Activated CD8-positive, alpha-beta T cell treated with anti-CD3 and anti-CD28 coated beads, Interleukin-2, amount 10 ng/mL, durations not matched to agents 7 days and 5 days (primary cell): ENCODE measurements around the gene L3HYPDH. TPM values are rescaled to one million over a fixed set of nuclear protein-coding genes. Genes with fewer than 3 reads are reported as not detected.

ENCODE experiments used
- ATAC-seq: fragments of 150-1000 bp; cut with Tn5 transposase; one replicate; pipeline ENCODE4 v1.10.0; 2021; ENCODE audit warnings: moderate library complexity
- CTCF ChIA-PET: fragments of 350-600 bp; sonication (Branson Sonifier 250); formaldehyde crosslinking; loops from one replicate; lab custom pipeline; 2021; ENCODE audit warnings: antibody characterized with exemption; lab: Charles Lee
- POLR2A ChIA-PET: fragments of 350-600 bp; sonication (Branson Sonifier 250); formaldehyde crosslinking; loops from one replicate; lab custom pipeline; 2021; ENCODE audit warnings: antibody characterized with exemption; lab: Charles Lee
- DNase-seq: peaks from one replicate; pipeline ENCODE4 v3.0.0-alpha.2; 2020
- H3K27ac Mint-ChIP-seq: one replicate; pipeline ENCODE4 v1.8.0; 2021; ENCODE audit warnings: mild to moderate bottlenecking, mixed read lengths
- H3K27me3 Mint-ChIP-seq: one replicate; pipeline ENCODE4 v1.8.0; 2021; ENCODE audit warnings: low read depth, mixed read lengths
- H3K36me3 Mint-ChIP-seq: one replicate; pipeline ENCODE4 v1.8.0; 2021; ENCODE audit warnings: low read depth, mixed read lengths
- H3K4me1 Mint-ChIP-seq: one replicate; pipeline ENCODE4 v1.8.0; 2021; ENCODE audit warnings: low read depth, mixed read lengths
- H3K4me3 Mint-ChIP-seq: one replicate; pipeline ENCODE4 v1.8.0; 2021; ENCODE audit warnings: mild to moderate bottlenecking, mixed read lengths
- H3K9me3 Mint-ChIP-seq: one replicate; pipeline ENCODE4 v1.8.0; 2022; ENCODE audit warnings: mixed read lengths; ENCODE audit not compliant: insufficient read depth
- total RNA-seq, 2 experiments: library from RNA; stranded (reverse); gene quantifications; one replicate each; pipeline ENCODE4 v1.2.3, GENCODE V29; 2021

The L3HYPDH gene
- 10 to 100 TPM; 17.6 to 17.7 TPM for total RNA-seq

GRCh38 chr14:59483819-59484638, at the start of gene L3HYPDH, which contains the start of gene JKAMP:
Gene L3HYPDH (minus strand): TSS chr14:59484408. CDS start chr14:59484316, 92 bp downstream.
Gene JKAMP (plus strand): TSS chr14:59484517. CDS start chr14:59484590, 73 bp downstream.
- CTCF ChIA-PET = interaction anchor here (0.6 to 2.5 kb wide), 12 partner anchors 9 to 700 kb away, joined by 3 to 14 read pairs (median 4); partner anchors contain the start of gene CCDC175
- Mint-ChIP-seq H3K4me1 (peaks cover 58% of the 10 kb centered on the region), H3K9me3 (no peaks in the 10 kb centered on the region), H3K4me3 (peak within 1 kb of the TSS; percentile 85), H3K27ac (peak within 1 kb of the TSS; percentile 88), H3K36me3 (peaks cover 25% of the 10 kb centered on the region), H3K27me3 (no peaks in the 10 kb centered on the region)
- POLR2A ChIA-PET = interaction anchor here (0.5 to 1.9 kb wide), 12 partner anchors 9 to 1056 kb away, joined by 3 to 9 read pairs (median 4); partner anchors contain the start of genes DAAM1, DHRS7, KIAA0586 and PPM1A
- DNase-seq (peak; percentile 98), ATAC-seq (peak; percentile 92)

GRCh38 chr14:59532419-59532818, 48.2 kb upstream of the L3HYPDH start:
- no peaks in the 10 kb centered on the region for H3K9me3 Mint-ChIP-seq
- peaks cover 24% of the 10 kb centered on the region for H3K27me3 Mint-ChIP-seq
- H3K27ac Mint-ChIP-seq = no peak overlapping the region
- DNase-seq (no peak), ATAC-seq (no peak)
- no peak overlapping the region for H3K4me3 Mint-ChIP-seq
- ChIA-PET POLR2A (no interaction called here), CTCF (no interaction called here)
- H3K4me1 Mint-ChIP-seq = no peaks in the 10 kb centered on the region
- H3K36me3 Mint-ChIP-seq = no peaks in the 10 kb centered on the region

- ATAC-seq = no peak
- H3K27me3 Mint-ChIP-seq = peaks cover 19% of the 10 kb centered on the region
- ChIA-PET CTCF (no interaction called here), POLR2A (no interaction called here)
- H3K4me3 Mint-ChIP-seq = no peak overlapping the region
- no peaks in the 10 kb centered on the region for H3K36me3 Mint-ChIP-seq
- no peak overlapping the region for H3K27ac Mint-ChIP-seq
- H3K9me3 Mint-ChIP-seq = no peaks in the 10 kb centered on the region
- no peaks in the 10 kb centered on the region for H3K4me1 Mint-ChIP-seq
- DNase-seq = no peak
Measured at GRCh38 chr14:59530349-59530748, 46.1 kb upstream of the L3HYPDH start.

GRCh38 chr14:59529189-59529588, 45.0 kb upstream of the L3HYPDH start:
- Mint-ChIP-seq H3K4me3 (no peak overlapping the region), H3K4me1 (no peaks in the 10 kb centered on the region), H3K27ac (no peak overlapping the region), H3K27me3 (peaks cover 20% of the 10 kb centered on the region), H3K9me3 (no peaks in the 10 kb centered on the region), H3K36me3 (no peaks in the 10 kb centered on the region)
- no peak for DNase-seq
- ATAC-seq = no peak
- ChIA-PET POLR2A (no interaction called here), CTCF (no interaction called here)

- H3K4me3 Mint-ChIP-seq = no peak overlapping the region
- ChIA-PET CTCF (no interaction called here), POLR2A (no interaction called here)
- no peaks in the 10 kb centered on the region for H3K9me3 Mint-ChIP-seq
- H3K27ac Mint-ChIP-seq = no peak overlapping the region
- H3K4me1 Mint-ChIP-seq = no peaks in the 10 kb centered on the region
- H3K36me3 Mint-ChIP-seq = no peaks in the 10 kb centered on the region
- H3K27me3 Mint-ChIP-seq = peaks cover 15% of the 10 kb centered on the region
- no peak for ATAC-seq
- DNase-seq = no peak
Measured at GRCh38 chr14:59520224-59520623, 36.0 kb upstream of the L3HYPDH start.

- Mint-ChIP-seq H3K4me3 (no peak overlapping the region), H3K36me3 (peaks cover 2% of the 10 kb centered on the region), H3K9me3 (no peaks in the 10 kb centered on the region), H3K4me1 (no peaks in the 10 kb centered on the region), H3K27me3 (peaks cover 23% of the 10 kb centered on the region), H3K27ac (no peak overlapping the region)
- ChIA-PET CTCF (interaction anchor here (1.0 to 2.3 kb wide), 4 partner anchors 65 to 672 kb away, joined by 3 to 8 read pairs (median 3); partner anchors contain the start of gene CCDC175), POLR2A (no interaction called here)
- ATAC-seq (no peak), DNase-seq (peak; percentile 24)
Measured at GRCh38 chr14:59511916-59512575, 27.8 kb upstream of the L3HYPDH start.

GRCh38 chr14:59510966-59511365, 26.8 kb upstream of the L3HYPDH start:
- ChIA-PET CTCF (interaction anchor here (1.0 kb wide), 1 partner anchor 27 kb away, joined by 3 read pairs; the partner anchor contains the start of genes JKAMP and L3HYPDH), POLR2A (no interaction called here)
- no peak overlapping the region for H3K4me3 Mint-ChIP-seq
- H3K27ac Mint-ChIP-seq = no peak overlapping the region
- no peak for ATAC-seq
- H3K9me3 Mint-ChIP-seq = no peaks in the 10 kb centered on the region
- H3K36me3 Mint-ChIP-seq = peaks cover 2% of the 10 kb centered on the region
- H3K4me1 Mint-ChIP-seq = no peaks in the 10 kb centered on the region
- no peak for DNase-seq
- peaks cover 19% of the 10 kb centered on the region for H3K27me3 Mint-ChIP-seq

- Mint-ChIP-seq H3K27ac (no peak overlapping the region), H3K36me3 (peaks cover 2% of the 10 kb centered on the region), H3K4me3 (no peak overlapping the region), H3K4me1 (peaks cover under 1% of the 10 kb centered on the region), H3K9me3 (no peaks in the 10 kb centered on the region), H3K27me3 (peaks cover 12% of the 10 kb centered on the region)
- ChIA-PET POLR2A (interaction anchor here (0.6 kb wide), 1 partner anchor 67 kb away, joined by 3 read pairs; the partner anchor contains the start of gene CCDC175), CTCF (interaction anchor here (1.0 to 1.3 kb wide), 2 partner anchors 26 to 67 kb away, joined by 3 read pairs; partner anchors contain the start of genes CCDC175, JKAMP and L3HYPDH)
- DNase-seq (no peak), ATAC-seq (no peak)
Measured at GRCh38 chr14:59510001-59510400, 25.8 kb upstream of the L3HYPDH start.

GRCh38 chr14:59509101-59509500, 24.9 kb upstream of the L3HYPDH start:
- Mint-ChIP-seq H3K27me3 (peaks cover 12% of the 10 kb centered on the region), H3K27ac (no peak overlapping the region), H3K4me3 (no peak overlapping the region), H3K36me3 (peaks cover 4% of the 10 kb centered on the region), H3K9me3 (no peaks in the 10 kb centered on the region), H3K4me1 (peaks cover 8% of the 10 kb centered on the region)
- CTCF ChIA-PET = interaction anchor here (1.3 kb wide), 1 partner anchor 68 kb away, joined by 3 read pairs; the partner anchor contains the start of gene CCDC175
- ATAC-seq (no peak), DNase-seq (no peak)
- POLR2A ChIA-PET = no interaction called here

- Mint-ChIP-seq H3K27me3 (peaks cover 12% of the 10 kb centered on the region), H3K4me1 (peaks cover 11% of the 10 kb centered on the region), H3K4me3 (no peak overlapping the region), H3K36me3 (peaks cover 13% of the 10 kb centered on the region), H3K9me3 (no peaks in the 10 kb centered on the region), H3K27ac (no peak overlapping the region)
- ATAC-seq (no peak), DNase-seq (no peak)
- CTCF ChIA-PET = interaction anchor here (0.9 to 2.1 kb wide), 11 partner anchors 13 to 680 kb away, joined by 3 to 28 read pairs (median 5); partner anchors contain the start of genes CCDC175, JKAMP and L3HYPDH
- POLR2A ChIA-PET = no interaction called here
Measured at GRCh38 chr14:59507752-59508103, 23.5 kb upstream of the L3HYPDH start.

- no peak overlapping the region for H3K27ac Mint-ChIP-seq
- peaks cover 12% of the 10 kb centered on the region for H3K27me3 Mint-ChIP-seq
- peaks cover 16% of the 10 kb centered on the region for H3K36me3 Mint-ChIP-seq
- CTCF ChIA-PET = interaction anchor here (0.6 to 2.1 kb wide), 15 partner anchors 10 to 680 kb away, joined by 3 to 28 read pairs (median 5); partner anchors contain the start of genes CCDC175, JKAMP and L3HYPDH
- DNase-seq (peak; percentile 70), ATAC-seq (peak; percentile 90)
- POLR2A ChIA-PET = no interaction called here
- H3K9me3 Mint-ChIP-seq = no peaks in the 10 kb centered on the region
- H3K4me3 Mint-ChIP-seq = no peak overlapping the region
- H3K4me1 Mint-ChIP-seq = peaks cover 11% of the 10 kb centered on the region
Measured at GRCh38 chr14:59507063-59507751, 23.0 kb upstream of the L3HYPDH start.
